GM19238 (cell line): ENCODE measurements around the gene SLPI.

Experiments
- DNase-seq: peaks from one replicate; pipeline ENCODE4 v3.0.0; 2011; ENCODE audit warnings: low spot score; ENCODE audit not compliant: insufficient read length

SLPI gene

GRCh38 chr20:45218636-45219035 lies 35.7 kb downstream of the SLPI start:
- no peak for DNase-seq

GRCh38 chr20:45218124-45218523 lies 36.2 kb downstream of the SLPI start:
- DNase-seq, result no peak

GRCh38 chr20:45212836-45213235 lies 41.5 kb downstream of the SLPI start:
- DNase-seq, result no peak

GRCh38 chr20:45211569-45212474 lies 42.5 kb downstream of the SLPI start:
- no peak for DNase-seq

- DNase-seq, result no peak
These were observed 44.4 kb downstream of the SLPI start for GRCh38 chr20:45209924-45210323.

- no peak for DNase-seq
These were observed 47.6 kb downstream of the SLPI start, which contains the start of gene SEMG1 for GRCh38 chr20:45206725-45207124. SEMG1 (plus strand) TSS chr20:45207033; CDS start chr20:45207054, 21 bp downstream.
